ENCODE measurements around the gene IVD.
A peak's percentile ranks its signal among the peaks of the same experiment; 100 is the strongest.

The IVD gene

GRCh38 chr15:40367686-40368611, 37.6 kb upstream of the IVD start:
- TF ChIP-seq ZFX (IDR thresholded peaks at IDR 0.05) (peak; percentile 47; the same call in 1 of the 2 replicates), CTCF (conservative IDR thresholded peaks at IDR 0.05) (peak; percentile 97)
- peak overlapping the region; percentile 73 for H3K27ac ChIP-seq

- no peak overlapping the region; the same call in 1 of the 2 replicates for H3K27ac ChIP-seq
- TF ChIP-seq CTCF (conservative IDR thresholded peaks at IDR 0.05): no peak
- no peak for TF ChIP-seq ZFX (IDR thresholded peaks at IDR 0.05)
These were observed 36.7 kb upstream of the IVD start for GRCh38 chr15:40368719-40369473.

GRCh38 chr15:40369474-40369869, 36.1 kb upstream of the IVD start:
- no peak for TF ChIP-seq CTCF (conservative IDR thresholded peaks at IDR 0.05)
- TF ChIP-seq ZFX (IDR thresholded peaks at IDR 0.05): no peak
- no peak overlapping the region for H3K27ac ChIP-seq

- TF ChIP-seq CTCF (conservative IDR thresholded peaks at IDR 0.05) (no peak), ZFX (IDR thresholded peaks at IDR 0.05) (no peak)
- no peak overlapping the region for H3K27ac ChIP-seq
These were observed 35.6 kb upstream of the IVD start for GRCh38 chr15:40369971-40370370.

- H3K27ac ChIP-seq: no peak overlapping the region
- TF ChIP-seq ZFX (IDR thresholded peaks at IDR 0.05) (no peak), CTCF (conservative IDR thresholded peaks at IDR 0.05) (no peak)
These were observed 32.6 kb upstream of the IVD start for GRCh38 chr15:40372981-40373380.

- TF ChIP-seq ZFX (IDR thresholded peaks at IDR 0.05): no peak
- no peak for TF ChIP-seq CTCF (conservative IDR thresholded peaks at IDR 0.05)
- no peak overlapping the region for H3K27ac ChIP-seq
These were observed 28.0 kb upstream of the IVD start for GRCh38 chr15:40377606-40378005.

- no peak overlapping the region for H3K27ac ChIP-seq
- no peak for TF ChIP-seq ZFX (IDR thresholded peaks at IDR 0.05)
- no peak for TF ChIP-seq CTCF (conservative IDR thresholded peaks at IDR 0.05)
These were observed 26.2 kb upstream of the IVD start for GRCh38 chr15:40379374-40379773.
